ENCODE measurements around the gene KIAA1143.

The KIAA1143 gene

GRCh38 chr3:44734646-44735168 is 26.7 kb downstream of the KIAA1143 start:
- CTCF ChIA-PET: no interaction called here
- POLR2A ChIA-PET: no interaction called here
- H3K4me3 ChIP-seq (ENCODE audit: low read depth, low read length): no peak overlapping the region
- DNase-seq (ENCODE audit: low read depth, low spot score): no peak
- TF ChIP-seq CTCF (IDR thresholded peaks at IDR 0.05; ENCODE audit: insufficient read depth, low read length, missing control alignments): no peak

- peak; percentile 31 for DNase-seq (ENCODE audit: low read depth, low spot score)
- no peak for TF ChIP-seq CTCF (IDR thresholded peaks at IDR 0.05; ENCODE audit: insufficient read depth, low read length, missing control alignments)
- ChIA-PET POLR2A (interaction anchor here (1.4 kb wide), 1 partner anchor 17 kb away, joined by 7 read pairs; the partner anchor contains the start of gene ZNF502), CTCF (interaction anchor here (1.3 to 1.8 kb wide), 4 partner anchors 11 to 180 kb away, joined by 3 to 4 read pairs (median 3); no protein-coding TSS in a partner anchor)
- H3K4me3 ChIP-seq (ENCODE audit: low read depth, low read length): peak within 1 kb of the TSS; percentile 79
These were observed 32.0 kb downstream of the KIAA1143 start, which contains the start of gene ZNF501 for GRCh38 chr3:44729384-44729910. ZNF501 (plus strand) TSS chr3:44729635; CDS start chr3:44734422, 4,787 bp downstream.

GRCh38 chr3:44722103-44722401 is 39.4 kb downstream of the KIAA1143 start:
- ChIA-PET POLR2A (no interaction called here), CTCF (no interaction called here)
- no peak overlapping the region for H3K4me3 ChIP-seq (ENCODE audit: low read depth, low read length)
- no peak for TF ChIP-seq CTCF (IDR thresholded peaks at IDR 0.05; ENCODE audit: insufficient read depth, low read length, missing control alignments)
- DNase-seq (ENCODE audit: low read depth, low spot score): no peak

- ChIA-PET CTCF (no interaction called here), POLR2A (no interaction called here)
- no peak for DNase-seq (ENCODE audit: low read depth, low spot score)
- TF ChIP-seq CTCF (IDR thresholded peaks at IDR 0.05; ENCODE audit: insufficient read depth, low read length, missing control alignments): no peak
- no peak overlapping the region for H3K4me3 ChIP-seq (ENCODE audit: low read depth, low read length)
These were observed 40.0 kb downstream of the KIAA1143 start for GRCh38 chr3:44721231-44722102.

GRCh38 chr3:44712455-44713075 is 48.9 kb downstream of the KIAA1143 start, which contains the start of gene ZNF502:
ZNF502 (plus strand) TSS chr3:44712660; CDS start chr3:44720262, 7,602 bp downstream.
- DNase-seq (ENCODE audit: low read depth, low spot score): peak; percentile 19
- H3K4me3 ChIP-seq (ENCODE audit: low read depth, low read length): peak within 1 kb of the TSS; percentile 95
- peak; percentile 2 for TF ChIP-seq CTCF (IDR thresholded peaks at IDR 0.05; ENCODE audit: insufficient read depth, low read length, missing control alignments)
- ChIA-PET CTCF (interaction anchor here (0.9 to 2.2 kb wide), 4 partner anchors 27 to 205 kb away, joined by 3 to 6 read pairs (median 4); no protein-coding TSS in a partner anchor), POLR2A (interaction anchor here (1.0 to 1.1 kb wide), 2 partner anchors 17 to 49 kb away, joined by 4 to 7 read pairs; partner anchors contain the start of genes KIAA1143, KIF15 and ZNF501)
